IPS DF 19.7 (cell line): ENCODE data around the gene CCNK.

ENCODE experiments used
- DNase-seq: peaks from one replicate; pipeline ENCODE4 v3.0.0-alpha.2; 2013; ENCODE audit warnings: low read depth, low spot score

Gene CCNK

DNA sequence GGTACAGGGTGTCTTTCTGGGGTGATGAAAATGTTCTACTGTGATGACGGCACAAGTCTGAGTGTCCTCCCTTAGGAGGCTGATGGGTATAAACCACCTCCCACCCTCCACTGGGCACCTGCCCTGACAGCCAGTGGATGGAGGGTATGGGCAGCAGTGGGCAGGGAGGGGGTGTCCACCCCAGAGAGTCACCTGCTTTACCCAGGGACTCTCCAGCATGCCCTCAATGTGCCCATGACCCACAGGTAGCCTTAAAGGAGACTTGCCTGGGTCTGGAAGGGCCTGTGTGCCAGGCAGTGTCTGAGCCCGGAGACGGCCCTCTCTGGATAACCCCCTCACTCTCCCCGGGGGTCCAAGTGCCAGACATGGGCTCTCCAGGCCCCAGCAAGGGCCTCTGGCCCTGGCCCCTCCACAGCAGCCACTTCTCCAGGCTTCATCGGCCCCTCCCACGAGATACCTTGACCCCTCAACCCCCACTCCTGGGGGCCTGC, 38.8 kb downstream of the CCNK start:
- no peak for DNase-seq

- no peak for DNase-seq
These were observed 39.4 kb downstream of the CCNK start for GRCh38 chr14:99520571-99521081.

DNA sequence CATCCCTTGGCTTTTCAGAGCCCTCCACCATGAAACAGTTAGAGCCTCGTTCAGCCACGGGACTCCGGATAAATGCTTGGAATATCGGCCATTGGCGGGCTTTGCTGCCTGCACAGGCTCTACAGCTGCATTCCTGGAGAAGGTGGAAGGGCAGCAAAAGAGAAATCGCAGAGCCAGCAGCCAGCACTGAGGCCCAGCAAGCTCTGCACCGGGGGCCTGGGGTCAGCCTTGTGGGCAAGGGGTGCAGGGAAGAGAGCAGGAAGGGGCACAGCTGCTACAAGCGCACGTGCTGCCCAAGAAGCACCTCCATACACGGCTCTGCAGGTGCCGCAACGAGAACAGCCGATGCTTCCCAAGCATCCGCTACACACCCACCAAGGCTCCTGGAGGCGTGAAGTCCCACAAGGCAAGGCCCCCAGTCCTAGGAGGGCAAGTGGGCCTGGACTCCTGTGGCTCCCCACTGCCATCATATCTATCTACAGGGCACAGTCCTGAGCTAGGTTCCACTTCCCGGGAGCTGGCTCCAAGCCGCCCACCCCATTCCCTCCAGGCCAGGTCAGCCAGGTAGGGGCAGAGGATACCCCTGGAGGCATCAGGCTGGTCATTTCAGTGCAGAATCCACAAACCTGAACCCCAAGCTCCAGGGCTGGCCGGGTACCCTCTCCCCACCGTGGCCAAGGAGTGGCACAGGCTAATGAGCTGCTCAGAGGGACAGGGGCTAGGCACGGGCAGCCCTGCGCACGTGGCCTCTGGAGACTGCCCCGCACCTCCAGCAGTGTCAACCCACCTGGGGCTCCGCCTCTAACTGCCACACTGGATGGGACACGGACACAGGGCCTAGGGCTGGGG, 40.2 kb downstream of the CCNK start:
- no peak for DNase-seq

GRCh38 chr14:99522025-99522401, 40.8 kb downstream of the CCNK start:
- no peak for DNase-seq

GRCh38 chr14:99522457-99522891, 41.3 kb downstream of the CCNK start:
- DNase-seq = no peak

DNA sequence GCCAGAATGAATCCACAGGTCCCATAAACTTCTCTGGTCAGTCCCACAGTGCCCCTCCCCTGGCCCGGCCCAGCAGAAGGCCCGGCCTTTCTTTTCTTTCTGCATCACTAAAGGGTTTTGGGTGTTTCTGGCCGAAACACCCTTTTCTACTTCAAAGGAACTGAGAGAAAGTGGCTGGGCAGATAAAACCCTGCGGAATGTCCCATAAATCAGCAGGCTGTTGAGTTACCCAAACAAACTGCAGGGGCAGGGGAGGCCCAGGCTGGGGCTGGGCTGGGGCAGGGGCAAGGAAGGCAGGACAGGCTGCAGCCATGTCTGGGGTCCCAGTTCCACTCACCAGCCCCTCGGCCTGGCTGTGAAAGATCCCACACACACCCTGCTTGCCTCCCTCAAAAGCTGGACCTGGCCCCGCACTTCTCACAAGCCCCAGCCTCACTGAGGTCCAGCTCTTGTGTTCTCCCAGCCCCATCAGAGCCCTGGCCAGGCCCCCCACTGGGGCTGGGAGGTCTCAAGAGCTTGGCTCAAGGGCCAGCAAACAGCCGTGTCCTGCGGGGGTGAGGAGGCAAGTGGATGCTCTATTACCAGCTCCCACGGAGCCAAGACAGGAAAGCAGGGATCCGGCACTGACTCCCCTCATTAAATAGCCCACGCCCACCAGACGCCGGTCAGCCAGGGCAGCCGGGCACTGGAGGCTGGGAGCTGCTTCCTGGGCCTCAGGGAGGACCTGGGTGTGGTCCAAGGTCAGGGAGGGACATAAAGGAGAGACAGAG, 41.9 kb downstream of the CCNK start:
- DNase-seq = no peak

DNA sequence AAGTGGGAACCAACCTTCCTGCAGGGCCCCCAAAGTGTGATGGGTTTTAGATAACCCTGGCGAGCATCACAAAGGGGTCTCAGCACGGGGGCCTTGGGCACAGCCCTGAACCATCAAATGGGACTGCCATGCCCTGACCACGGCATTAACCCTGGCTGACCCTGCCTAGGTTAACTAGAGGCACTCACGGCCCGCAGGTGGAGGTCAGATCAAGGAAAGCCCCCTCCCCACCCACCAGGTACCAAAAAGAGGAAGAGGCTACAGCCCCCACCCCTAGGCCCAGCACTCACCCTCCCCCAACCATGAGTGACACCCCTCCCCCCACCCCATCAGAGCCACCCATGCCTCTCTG, 42.5 kb downstream of the CCNK start:
- DNase-seq = no peak

DNA sequence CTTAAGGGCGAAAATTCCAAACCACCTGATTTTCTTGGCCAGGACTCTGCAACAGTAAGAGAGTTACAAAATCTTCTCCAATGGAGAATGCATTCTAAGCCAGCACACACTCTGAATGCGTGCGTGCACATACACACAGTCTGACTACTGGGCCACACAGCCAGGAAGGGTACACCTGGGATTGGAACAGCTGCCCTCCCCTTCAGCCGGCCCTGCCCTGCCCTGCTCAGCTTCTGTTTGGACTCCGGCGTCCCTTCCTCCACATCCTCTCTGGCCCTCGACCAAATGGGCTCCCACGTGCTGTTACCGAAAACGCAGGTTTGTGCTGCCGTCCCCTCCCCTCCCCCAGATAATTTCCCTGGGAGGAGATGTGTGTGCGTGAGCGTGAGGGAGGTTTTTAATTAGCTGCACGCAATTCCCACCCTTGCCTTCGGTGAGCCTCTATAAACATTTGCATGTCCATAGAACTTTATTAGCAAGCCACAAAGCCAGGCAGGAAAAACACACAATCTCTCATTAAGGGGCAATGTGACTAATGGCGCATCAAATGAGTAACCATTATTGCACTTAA, 43.0 kb downstream of the CCNK start:
- no peak for DNase-seq

DNA sequence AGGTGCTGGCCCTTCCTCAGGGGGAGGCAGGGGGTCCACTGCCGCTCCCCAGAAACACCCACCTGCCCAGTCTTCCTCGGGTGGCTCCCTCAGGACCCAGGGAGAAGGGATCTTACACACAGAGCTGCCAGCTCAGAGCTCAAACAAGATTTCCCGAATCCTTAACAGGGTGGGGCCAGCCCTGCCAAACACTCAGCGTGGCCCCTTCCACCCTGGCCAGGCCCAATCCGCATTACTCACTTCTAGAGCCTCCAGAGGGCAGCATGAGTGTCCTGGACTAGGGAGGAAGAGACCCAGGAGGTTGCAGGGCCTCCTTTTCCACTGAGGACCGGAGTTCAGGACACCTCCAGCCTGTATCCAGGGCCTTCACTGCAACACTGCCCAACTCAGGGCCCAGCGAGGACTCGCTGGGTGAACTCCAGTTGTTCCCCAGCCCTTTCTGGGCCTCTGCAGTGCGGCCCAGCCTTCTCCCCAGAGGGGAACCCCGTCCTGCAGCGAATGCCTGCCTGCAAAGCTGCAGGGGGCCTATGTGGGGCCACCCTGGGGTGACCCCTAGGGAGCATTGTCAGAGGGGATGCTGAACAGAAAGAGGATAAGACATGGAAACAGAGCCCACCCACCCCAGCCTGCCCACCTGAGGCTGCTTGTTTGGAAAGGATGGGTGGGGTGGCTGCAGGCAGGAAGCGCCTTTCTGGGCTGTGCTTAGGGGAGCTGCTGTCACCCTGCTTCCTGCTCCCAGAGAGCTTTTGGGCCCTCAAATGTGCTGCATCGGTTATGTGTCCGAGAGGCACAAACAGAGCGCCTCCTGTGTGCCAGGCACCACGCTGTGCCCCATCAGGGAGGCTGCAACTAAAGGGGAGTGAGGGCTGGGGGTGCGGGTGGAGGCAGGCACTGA, 43.8 kb downstream of the CCNK start:
- DNase-seq = no peak

DNA sequence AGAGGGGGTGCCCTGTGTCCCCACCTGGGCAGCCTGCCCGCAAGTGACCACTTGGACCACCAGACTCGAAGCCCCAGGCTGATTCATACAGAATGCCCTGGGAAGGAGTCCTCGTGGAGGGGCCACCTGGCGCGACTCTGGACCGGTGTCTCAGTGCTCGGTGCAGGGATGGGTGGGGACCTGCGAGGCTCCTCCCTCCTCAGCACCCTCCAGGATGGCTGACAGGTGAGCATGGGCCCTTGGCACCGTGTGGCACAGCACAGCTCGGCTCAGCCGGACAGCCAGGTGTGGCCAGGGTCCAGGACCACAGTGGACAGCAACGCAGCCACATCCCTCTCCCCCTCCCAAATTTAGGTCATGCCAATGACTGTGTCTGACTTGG, 44.5 kb downstream of the CCNK start:
- DNase-seq = no peak

DNA sequence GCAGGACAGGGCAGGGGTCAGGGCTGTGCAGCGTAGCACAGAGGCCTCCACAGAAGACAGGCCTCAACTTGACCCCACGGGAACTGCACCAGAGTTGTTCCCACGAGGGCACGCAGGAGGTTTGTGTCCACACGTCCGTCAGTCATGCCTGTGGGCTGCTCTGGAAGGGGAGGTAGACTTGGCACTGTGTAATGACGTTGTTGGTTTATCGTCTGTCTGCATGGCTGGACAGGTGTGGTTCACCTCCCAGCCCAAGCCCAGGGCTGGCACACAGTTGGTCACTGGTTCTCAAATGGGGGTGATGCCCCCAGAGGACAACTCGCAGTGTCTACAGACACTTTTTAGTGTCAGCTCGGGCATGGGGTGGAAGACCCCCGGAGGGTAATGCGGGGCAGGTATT, 45.8 kb downstream of the CCNK start:
- DNase-seq = no peak

GRCh38 chr14:99527427-99528076, 46.3 kb downstream of the CCNK start:
- DNase-seq = no peak

DNA sequence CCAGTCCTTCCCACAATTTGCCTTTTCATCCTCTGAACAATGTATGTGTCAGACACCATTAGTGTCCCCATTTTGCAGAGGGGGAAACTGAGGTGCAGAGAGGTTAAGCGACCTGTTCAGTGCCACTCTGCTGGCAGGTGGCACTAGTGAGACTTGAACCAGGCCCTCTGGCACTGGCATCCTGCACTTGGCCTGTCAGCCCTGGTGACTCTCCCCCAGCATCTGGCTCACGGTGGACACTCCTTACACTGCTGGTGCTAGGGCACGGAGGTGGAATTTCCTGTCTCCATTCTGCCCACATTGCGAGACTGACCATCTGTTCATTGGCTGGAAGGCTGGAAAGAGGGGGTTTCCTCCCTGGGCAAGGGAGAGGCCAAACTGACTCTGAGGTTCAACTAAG, 48.7 kb downstream of the CCNK start:
- no peak for DNase-seq

- no peak for DNase-seq
These were observed 49.4 kb downstream of the CCNK start for GRCh38 chr14:99530407-99531155.

DNA sequence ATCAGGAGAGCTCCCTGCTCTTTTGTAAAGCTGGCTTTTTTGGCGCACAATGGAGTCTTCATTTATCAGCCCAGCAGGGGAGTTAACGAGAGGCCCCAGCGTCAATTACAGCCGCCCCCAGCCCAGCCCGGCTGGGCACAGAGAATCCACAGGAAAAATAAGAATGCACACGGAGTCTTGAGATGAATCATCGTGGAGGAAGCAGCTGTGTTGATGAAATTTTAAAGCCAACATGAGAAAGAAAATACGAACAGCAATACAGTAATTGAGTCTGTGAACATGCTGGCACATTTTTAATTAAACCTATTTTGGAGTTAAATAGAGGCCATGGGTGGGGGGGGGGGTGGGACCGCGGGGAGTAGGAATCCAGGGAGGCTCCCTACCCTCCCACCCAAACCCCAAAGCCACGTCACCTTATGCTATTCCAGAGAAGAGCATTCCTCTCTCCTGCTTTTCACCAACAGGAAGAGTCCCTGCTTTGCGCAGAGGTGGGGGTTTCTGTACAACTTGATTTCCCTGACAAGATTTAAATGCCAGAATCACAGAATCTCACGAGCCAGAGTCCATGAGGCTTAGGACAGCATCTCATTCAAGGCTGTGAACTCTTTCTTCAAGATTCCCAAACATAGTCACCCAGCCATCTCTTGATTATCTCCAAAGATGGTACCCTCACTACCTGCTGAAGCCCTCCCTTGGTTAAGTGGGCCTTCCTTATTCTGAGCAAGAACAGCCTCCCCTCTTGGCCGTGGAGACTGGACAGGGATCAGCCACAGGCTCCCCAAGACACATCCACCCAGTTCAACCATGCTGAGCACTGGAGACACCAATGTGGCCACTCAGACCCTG, 50.3 kb downstream of the CCNK start:
- DNase-seq = no peak

DNA sequence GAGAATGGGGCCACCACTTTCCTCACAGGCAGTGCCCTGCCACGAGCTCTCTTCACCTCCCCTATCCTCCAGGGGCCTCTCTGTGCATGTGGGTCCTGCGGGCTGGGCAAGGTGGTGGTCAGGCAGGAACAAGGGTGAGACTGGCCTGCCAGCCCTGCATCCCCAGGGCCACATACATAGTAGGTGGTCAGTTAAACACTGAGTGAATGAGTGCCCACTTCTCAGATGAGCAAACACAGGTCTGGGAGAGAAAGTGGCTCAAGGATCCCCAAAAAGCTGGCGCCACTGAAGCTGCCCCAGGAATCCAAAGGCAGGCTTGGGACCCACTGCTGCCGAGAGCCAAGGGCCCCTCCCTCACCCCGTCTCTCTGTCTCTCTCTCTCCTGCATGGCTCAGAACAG, 51.1 kb downstream of the CCNK start:
- DNase-seq = no peak

DNA sequence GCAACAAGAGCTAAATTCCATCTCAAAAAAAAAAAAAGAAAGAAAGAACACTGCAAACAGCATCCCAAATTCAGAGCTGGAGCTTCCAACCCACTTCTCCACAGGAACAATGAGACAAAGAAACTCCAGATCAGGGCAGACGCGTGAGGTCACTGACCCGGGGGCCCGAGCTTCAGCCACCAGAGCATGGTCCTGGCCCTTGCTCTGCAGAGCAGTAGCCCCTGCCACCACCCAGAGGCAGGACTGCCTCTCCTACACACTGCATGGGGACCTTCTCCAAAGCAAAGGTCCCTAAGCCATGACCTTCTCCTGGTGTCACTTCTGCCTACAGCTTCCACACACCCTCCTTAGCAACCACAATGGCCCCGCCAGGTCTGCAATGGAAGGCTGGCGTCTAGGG, 53.1 kb downstream of the CCNK start:
- DNase-seq = no peak

DNA sequence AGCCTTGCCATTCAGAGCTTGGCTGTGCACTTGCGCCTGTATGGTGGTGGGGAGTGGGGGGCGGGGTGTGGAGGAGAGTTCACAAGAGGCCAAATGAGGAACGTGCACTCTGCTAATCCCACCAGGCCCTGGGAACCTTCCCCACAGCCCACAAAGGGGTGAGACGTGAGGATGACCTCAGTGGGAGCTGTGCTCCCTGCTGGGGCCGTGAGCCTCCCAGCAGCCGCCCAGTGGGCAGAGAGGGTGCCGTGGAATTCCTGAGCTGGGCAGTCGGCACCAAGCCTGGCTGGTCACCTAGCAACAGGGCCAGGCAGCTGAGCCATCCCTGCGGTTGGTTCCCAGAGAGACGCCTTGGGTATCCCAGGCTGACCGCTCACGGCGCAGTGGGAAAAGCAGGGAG, 53.7 kb downstream of the CCNK start:
- no peak for DNase-seq

- DNase-seq = no peak
These were observed 54.2 kb downstream of the CCNK start for GRCh38 chr14:99535448-99535847.
